ENCODE measurements around the gene COMMD8.

Gene COMMD8

GRCh38 chr4:47432749-47433148 lies 30.8 kb downstream of the COMMD8 start:
- no peak for DNase-seq (ENCODE audit: low read depth)
- TF ChIP-seq CTCF (IDR thresholded peaks at IDR 0.05; ENCODE audit: low read length, missing control alignments): no peak
- H3K4me3 ChIP-seq (replicated peaks; ENCODE audit: low read depth, low read length): no peak overlapping the region

GRCh38 chr4:47427935-47428334 lies 35.6 kb downstream of the COMMD8 start:
- no peak overlapping the region for H3K4me3 ChIP-seq (replicated peaks; ENCODE audit: low read depth, low read length)
- peak; percentile 16 for DNase-seq (ENCODE audit: low read depth)

GRCh38 chr4:47425628-47426027 lies 37.9 kb downstream of the COMMD8 start:
- no peak for DNase-seq (ENCODE audit: low read depth)
- no peak overlapping the region for H3K4me3 ChIP-seq (replicated peaks; ENCODE audit: low read depth, low read length)
- TF ChIP-seq CTCF (IDR thresholded peaks at IDR 0.05; ENCODE audit: low read length, missing control alignments): no peak

More at GRCh38 chr4:47427935-47428334, 35.6 kb downstream of the COMMD8 start:
- TF ChIP-seq CTCF (IDR thresholded peaks at IDR 0.05; ENCODE audit: low read length, missing control alignments): no peak

- DNase-seq (ENCODE audit: low read depth): no peak
- no peak overlapping the region for H3K4me3 ChIP-seq (replicated peaks; ENCODE audit: low read depth, low read length)
- TF ChIP-seq CTCF (IDR thresholded peaks at IDR 0.05; ENCODE audit: low read length, missing control alignments): no peak
Observed at GRCh38 chr4:47419296-47419695, 44.2 kb downstream of the COMMD8 start.

GRCh38 chr4:47418147-47418546 lies 45.4 kb downstream of the COMMD8 start:
- TF ChIP-seq CTCF (IDR thresholded peaks at IDR 0.05; ENCODE audit: low read length, missing control alignments): no peak
- no peak for DNase-seq (ENCODE audit: low read depth)
- H3K4me3 ChIP-seq (replicated peaks; ENCODE audit: low read depth, low read length): no peak overlapping the region

GRCh38 chr4:47415719-47416118 lies 47.8 kb downstream of the COMMD8 start:
- DNase-seq (ENCODE audit: low read depth): no peak
- TF ChIP-seq CTCF (IDR thresholded peaks at IDR 0.05; ENCODE audit: low read length, missing control alignments): no peak
- no peak overlapping the region for H3K4me3 ChIP-seq (replicated peaks; ENCODE audit: low read depth, low read length)

- H3K4me3 ChIP-seq (replicated peaks; ENCODE audit: low read depth, low read length): no peak overlapping the region
- DNase-seq (ENCODE audit: low read depth): no peak
- TF ChIP-seq CTCF (IDR thresholded peaks at IDR 0.05; ENCODE audit: low read length, missing control alignments): no peak
Observed at GRCh38 chr4:47413521-47413920, 50.0 kb downstream of the COMMD8 start.
